Tibial nerve (tissue), 4 donors: ENCODE measurements around the gene RREB1. TPM values are rescaled to one million over a fixed set of nuclear protein-coding genes. Genes with fewer than 3 reads are reported as not detected.

Experiments
- DNase-seq, 2 donors: peaks; one replicate each; pipeline ENCODE4 v3.0.0-alpha.2; 2019; ENCODE audit warnings: low spot score in 2 of 2
- H3K27ac ChIP-seq, 4 donors: fragments of 200-600 bp; sonication (generic) in 3 of 4; one replicate each; pipeline ENCODE4 v1.5.1; 2017 to 2019; ENCODE audit warnings: mild to moderate bottlenecking in 1 of 4
- H3K27me3 ChIP-seq, 2 donors: fragments of 200-600 bp; sonication (generic) in 1 of 2; one replicate each; pipeline versions ENCODE4 v1.5.1 to v1.6.0; 2017 to 2019
- H3K36me3 ChIP-seq, 3 donors: fragments of 200-600 bp; sonication (generic); one replicate each; pipeline ENCODE4 v1.5.1; 2018 to 2019
- H3K4me1 ChIP-seq, 4 donors: fragments of 200-600 bp; sonication (generic) in 3 of 4; one replicate each; pipeline ENCODE4 v1.5.1; 2017 to 2019
- H3K4me3 ChIP-seq, 4 donors: fragments of 200-600 bp; sonication (generic) in 3 of 4; one replicate each; pipeline ENCODE4 v1.5.1; 2017 to 2019; ENCODE audit warnings: mild to moderate bottlenecking in 1 of 4, moderate library complexity in 1 of 4
- H3K9me3 ChIP-seq, 4 donors: fragments of 200-600 bp; sonication (generic) in 3 of 4; one replicate each; pipeline ENCODE4 v1.5.1; 2017 to 2019
- EP300 ChIP-seq, 2 donors: sonication (generic); formaldehyde crosslinking; IDR thresholded peaks; one replicate each; pipeline ENCODE4 v1.6.1; 2017; ENCODE audit warnings: antibody characterized with exemption in 2 of 2, mild to moderate bottlenecking in 1 of 2
- POLR2A ChIP-seq, 2 donors: fragments of 450-650 bp; IDR thresholded peaks; one replicate each; pipeline ENCODE4 v1.6.1; 2017; ENCODE audit warnings: antibody characterized with exemption in 2 of 2, mild to moderate bottlenecking in 2 of 2, moderate library complexity in 2 of 2
- WGBS, 2 donors: methylation state at CpG; one replicate each; pipeline ENCODE4 v1.1.5; 2018; 5-methylcytosine and 5-hydroxymethylcytosine counted together
- total RNA-seq, 4 donors: library from RNA; depleted of rRNA; stranded (reverse); fragments of >200 nt; gene quantifications; one replicate each; pipeline ENCODE4 v1.1.0, GENCODE V29; 2016
- TF ChIP-seq, protein P1 (sequence below), 5 experiments: fragments of 200-600 bp in 3 of 5; fragments of 450-650 bp in 2 of 5; sonication (generic) in 3 of 5; IDR thresholded peaks; one replicate each; pipeline ENCODE4 v1.5.1; 2016 to 2019; ENCODE audit warnings: antibody characterized with exemption in 5 of 5, mild to moderate bottlenecking in 3 of 5, moderate library complexity in 2 of 5

The RREB1 gene
- total RNA-seq, 4 donors from 2014 or later = 32.3 to 61.5 (median 36.3) TPM

DNA sequence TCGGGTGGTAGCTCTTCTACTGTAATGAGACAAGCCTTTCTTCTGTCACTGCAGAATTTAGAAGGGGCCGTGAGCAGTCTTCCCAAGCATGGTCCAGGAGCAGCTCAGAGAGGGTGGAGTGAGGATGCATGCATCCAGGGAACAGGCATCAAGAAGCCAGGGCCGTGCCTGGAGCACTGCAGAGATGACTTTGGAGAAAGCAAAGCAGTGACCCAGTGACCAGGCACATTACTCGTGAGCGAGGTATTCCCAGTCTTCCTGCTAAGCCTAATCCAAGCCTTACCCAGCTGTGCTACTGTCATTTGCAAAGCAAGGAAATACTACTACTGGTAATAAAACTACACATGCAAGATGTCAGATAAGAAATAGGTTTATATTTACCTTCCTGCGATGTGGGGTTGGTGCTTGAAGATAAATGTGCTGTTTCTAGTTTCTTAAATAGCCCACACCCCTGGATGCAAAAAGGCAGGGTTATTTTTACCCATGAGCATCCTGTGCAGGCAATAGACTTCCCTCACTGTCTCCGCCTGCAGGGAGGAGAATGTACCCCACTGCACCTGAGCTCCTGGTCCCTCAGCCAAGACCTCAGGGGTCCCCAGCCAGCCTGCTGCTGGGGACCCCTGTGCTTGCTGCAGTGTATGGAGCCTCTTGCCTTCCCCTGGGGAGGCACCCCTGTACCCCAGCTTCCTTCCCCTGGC is 142.3 kb downstream of the RREB1 start:
- no peaks in the 10 kb centered on the region for H3K27me3 ChIP-seq
- TF ChIP-seq POLR2A (IDR thresholded peaks at IDR 0.05) = no peak
- no peak for TF ChIP-seq EP300 (IDR thresholded peaks at IDR 0.05)
- TF ChIP-seq, protein P1, sequence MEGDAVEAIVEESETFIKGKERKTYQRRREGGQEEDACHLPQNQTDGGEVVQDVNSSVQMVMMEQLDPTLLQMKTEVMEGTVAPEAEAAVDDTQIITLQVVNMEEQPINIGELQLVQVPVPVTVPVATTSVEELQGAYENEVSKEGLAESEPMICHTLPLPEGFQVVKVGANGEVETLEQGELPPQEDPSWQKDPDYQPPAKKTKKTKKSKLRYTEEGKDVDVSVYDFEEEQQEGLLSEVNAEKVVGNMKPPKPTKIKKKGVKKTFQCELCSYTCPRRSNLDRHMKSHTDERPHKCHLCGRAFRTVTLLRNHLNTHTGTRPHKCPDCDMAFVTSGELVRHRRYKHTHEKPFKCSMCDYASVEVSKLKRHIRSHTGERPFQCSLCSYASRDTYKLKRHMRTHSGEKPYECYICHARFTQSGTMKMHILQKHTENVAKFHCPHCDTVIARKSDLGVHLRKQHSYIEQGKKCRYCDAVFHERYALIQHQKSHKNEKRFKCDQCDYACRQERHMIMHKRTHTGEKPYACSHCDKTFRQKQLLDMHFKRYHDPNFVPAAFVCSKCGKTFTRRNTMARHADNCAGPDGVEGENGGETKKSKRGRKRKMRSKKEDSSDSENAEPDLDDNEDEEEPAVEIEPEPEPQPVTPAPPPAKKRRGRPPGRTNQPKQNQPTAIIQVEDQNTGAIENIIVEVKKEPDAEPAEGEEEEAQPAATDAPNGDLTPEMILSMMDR (IDR thresholded peaks at IDR 0.05) = no peak
- H3K36me3 ChIP-seq = peaks cover 0 to 70% (median 21%) of the 10 kb centered on the region in 3 donors
- no peak overlapping the region for H3K27ac ChIP-seq
- H3K4me3 ChIP-seq = no peak overlapping the region
- WGBS, 2 donors = 74 to 81% methylated on average over 7 of the region's 7 CpGs
- no peaks in the 10 kb centered on the region for H3K9me3 ChIP-seq
- H3K4me1 ChIP-seq = peaks cover 0 to 7% (median 0%) of the 10 kb centered on the region in 4 donors
- DNase-seq = no peak

DNA sequence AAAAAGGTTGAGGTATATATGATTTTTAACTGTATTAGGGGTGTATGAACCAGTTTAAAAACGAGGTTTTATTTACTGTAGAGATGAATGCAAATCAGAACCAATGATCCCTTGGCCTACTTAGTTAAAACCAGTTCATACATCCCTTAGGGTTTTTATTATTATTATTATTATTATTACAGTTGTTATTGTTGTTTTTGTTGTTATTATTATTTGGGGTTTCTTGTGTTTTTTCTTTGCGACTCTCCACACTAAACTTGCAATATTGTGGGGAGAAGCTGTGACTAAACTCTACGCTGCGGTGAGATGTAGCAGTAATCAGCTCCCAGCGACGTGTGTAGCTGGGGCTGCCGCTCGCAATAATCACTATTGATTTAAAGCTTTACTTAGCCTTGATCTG is 143.1 kb downstream of the RREB1 start:
- no peak for DNase-seq
- H3K4me1 ChIP-seq = peaks cover 0 to 7% (median 0%) of the 10 kb centered on the region in 4 donors
- H3K9me3 ChIP-seq = peaks cover 0 to 6% (median 0%) of the 10 kb centered on the region in 4 donors
- H3K4me3 ChIP-seq = no peak overlapping the region
- H3K36me3 ChIP-seq = peaks cover 0 to 63% (median 21%) of the 10 kb centered on the region in 3 donors
- H3K27ac ChIP-seq = no peak overlapping the region
- TF ChIP-seq POLR2A (IDR thresholded peaks at IDR 0.05) (no peak), EP300 (IDR thresholded peaks at IDR 0.05) (no peak)
- TF ChIP-seq, protein P1 (IDR thresholded peaks at IDR 0.05) = no peak
- no peaks in the 10 kb centered on the region for H3K27me3 ChIP-seq
- WGBS, 2 donors = 90 to 93% methylated on average over 8 of the region's 8 CpGs

DNA sequence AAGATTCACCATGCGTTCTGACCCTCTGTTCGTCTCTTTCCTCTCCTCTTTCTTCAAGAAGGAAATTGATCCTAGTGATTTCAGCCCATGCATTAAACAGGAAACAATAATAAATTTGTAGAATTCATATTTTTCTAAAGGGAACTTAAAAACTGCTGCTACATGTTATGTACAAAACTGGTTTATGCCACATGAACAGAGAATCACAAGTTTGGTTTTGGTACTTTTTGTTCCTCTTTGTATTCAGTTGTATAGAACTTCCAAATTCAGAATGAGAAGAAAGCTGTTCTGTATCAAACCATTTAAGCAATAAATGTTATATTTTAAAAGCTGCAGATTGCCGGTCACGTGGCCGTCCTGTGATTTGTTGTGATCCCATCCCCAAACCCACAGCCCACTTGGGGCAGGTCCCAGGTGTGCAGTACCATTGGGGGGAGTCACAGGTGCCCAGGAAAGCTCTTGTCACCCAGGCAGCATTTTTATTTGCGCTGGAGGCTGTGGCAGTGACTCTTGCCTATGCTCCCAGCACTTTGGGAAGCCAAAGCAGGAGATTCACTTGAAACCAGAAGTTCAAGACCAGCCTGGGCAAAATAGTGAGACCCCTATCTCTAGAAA is 144.0 kb downstream of the RREB1 start:
- TF ChIP-seq EP300 (IDR thresholded peaks at IDR 0.05) = no peak
- TF ChIP-seq, protein P1 (IDR thresholded peaks at IDR 0.05) = no peak
- no peak for TF ChIP-seq POLR2A (IDR thresholded peaks at IDR 0.05)
- Histone ChIP-seq H3K27me3 (no peaks in the 10 kb centered on the region), H3K36me3 (peaks cover 0 to 53% (median 16%) of the 10 kb centered on the region in 3 donors), H3K27ac (peak overlapping the region in 2 of 4 donors; percentile 48 to 49), H3K4me3 (no peak overlapping the region), H3K9me3 (peaks cover 0 to 15% (median 0%) of the 10 kb centered on the region in 4 donors), H3K4me1 (peaks cover 0 to 7% (median 0%) of the 10 kb centered on the region in 4 donors)
- 84 to 87% methylated on average over 6 of the region's 6 CpGs for WGBS, 2 donors
- no peak for DNase-seq

DNA sequence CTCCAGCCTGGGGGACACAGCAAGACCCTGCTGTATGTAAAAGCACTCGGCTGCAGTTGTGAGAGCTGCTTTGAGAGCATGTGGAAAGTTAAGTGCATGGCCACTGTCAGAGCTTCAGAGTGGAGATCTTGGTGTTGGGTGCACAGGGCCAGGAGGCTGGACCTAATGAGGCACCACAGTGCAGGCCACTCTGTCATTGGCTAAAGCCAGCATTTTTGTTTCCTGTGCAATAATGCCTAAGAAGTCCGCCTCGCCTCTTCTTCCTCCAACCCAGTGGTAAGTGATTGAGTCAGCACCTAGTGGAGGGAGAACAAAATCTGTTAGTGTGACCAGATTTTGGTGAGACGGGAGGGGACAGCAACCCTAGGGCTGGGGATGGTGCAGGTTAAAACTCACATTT is 144.6 kb downstream of the RREB1 start:
- TF ChIP-seq POLR2A (IDR thresholded peaks at IDR 0.05) = no peak
- no peak for TF ChIP-seq EP300 (IDR thresholded peaks at IDR 0.05)
- TF ChIP-seq, protein P1 (IDR thresholded peaks at IDR 0.05) = no peak
- H3K27ac ChIP-seq = peak overlapping the region in 2 of 4 donors; percentile 48 to 49
- H3K36me3 ChIP-seq = peaks cover 0 to 47% (median 10%) of the 10 kb centered on the region in 3 donors
- no peak overlapping the region for H3K4me3 ChIP-seq
- DNase-seq = no peak
- peaks cover 0 to 18% (median 0%) of the 10 kb centered on the region in 4 donors for H3K9me3 ChIP-seq
- no peaks in the 10 kb centered on the region for H3K27me3 ChIP-seq
- 73 to 92% methylated on average over 3 to 4 of the region's 4 CpGs for WGBS, 2 donors
- peaks cover 0 to 7% (median 0%) of the 10 kb centered on the region in 4 donors for H3K4me1 ChIP-seq
